HEK293 (cell line): ENCODE data around the gene KLLN.

ENCODE experiments used
- AEBP2 ChIP-seq: fragments of 450-650 bp; formaldehyde crosslinking; IDR thresholded peaks from 2 replicates; pipeline ENCODE4 v1.5.1; 2016; ENCODE audit warnings: missing biosample characterization, missing genetic modification characterization, borderline replicate concordance
- BCL6B ChIP-seq: fragments of 450-650 bp; formaldehyde crosslinking; IDR thresholded peaks from 2 replicates; pipeline ENCODE4 v1.5.1; 2017; ENCODE audit warnings: missing biosample characterization, missing genetic modification characterization
- ELK4 ChIP-seq: IDR thresholded peaks from 2 replicates; pipeline ENCODE4 v1.6.1; 2011; ENCODE audit warnings: mild to moderate bottlenecking, low read depth, low read length, borderline replicate concordance
- GLI4 ChIP-seq: fragments of 450-650 bp; formaldehyde crosslinking; IDR thresholded peaks from 2 replicates; pipeline ENCODE4 v1.5.1; 2016; ENCODE audit warnings: missing biosample characterization, missing genetic modification characterization
- GLIS1 ChIP-seq: fragments of 450-650 bp; formaldehyde crosslinking; IDR thresholded peaks from 2 replicates; pipeline ENCODE4 v1.5.1; 2016; ENCODE audit warnings: missing biosample characterization, missing genetic modification characterization
- GLIS2 ChIP-seq: fragments of 450-650 bp; formaldehyde crosslinking; IDR thresholded peaks from 2 replicates; pipeline ENCODE4 v1.5.1; 2016; ENCODE audit warnings: missing biosample characterization, missing genetic modification characterization
- KLF9 ChIP-seq: fragments of 450-650 bp; formaldehyde crosslinking; IDR thresholded peaks from 2 replicates; pipeline ENCODE4 v1.5.1; 2016; ENCODE audit warnings: missing biosample characterization, missing genetic modification characterization, low read depth
- PRDM10 ChIP-seq: fragments of 450-650 bp; formaldehyde crosslinking; IDR thresholded peaks from 2 replicates; pipeline ENCODE4 v1.5.1; 2016; ENCODE audit warnings: missing biosample characterization, missing genetic modification characterization
- SALL2 ChIP-seq: fragments of 450-650 bp; formaldehyde crosslinking; IDR thresholded peaks from 2 replicates; pipeline ENCODE4 v1.5.0; 2017; ENCODE audit warnings: missing biosample characterization, mild to moderate bottlenecking, missing genetic modification characterization, borderline replicate concordance
- SP2 ChIP-seq: fragments of 450-650 bp; formaldehyde crosslinking; IDR thresholded peaks from 2 replicates; pipeline ENCODE4 v1.5.1; 2016; ENCODE audit warnings: missing biosample characterization, missing genetic modification characterization
- SP3 ChIP-seq: fragments of 450-650 bp; formaldehyde crosslinking; IDR thresholded peaks from 2 replicates; pipeline ENCODE4 v1.5.1; 2016; ENCODE audit warnings: missing biosample characterization, missing genetic modification characterization
- TRIM28 ChIP-seq: IDR thresholded peaks from 2 replicates; pipeline ENCODE4 v1.6.1; 2011; ENCODE audit warnings: low read length, control low read depth, borderline replicate concordance
- ZBTB26 ChIP-seq: fragments of 450-650 bp; formaldehyde crosslinking; optimal IDR thresholded peaks from 2 replicates; pipeline ENCODE3; 2016; ENCODE audit warnings: missing biosample characterization, mild to moderate bottlenecking, missing genetic modification characterization
- ZEB2 ChIP-seq: fragments of 450-650 bp; formaldehyde crosslinking; IDR thresholded peaks from 2 replicates; pipeline ENCODE4 v1.5.1; 2016; ENCODE audit warnings: missing biosample characterization, missing genetic modification characterization
- ZFP69B ChIP-seq: fragments of 450-650 bp; formaldehyde crosslinking; IDR thresholded peaks from 2 replicates; pipeline ENCODE4 v1.5.1; 2016; ENCODE audit warnings: missing biosample characterization, missing genetic modification characterization
- ZNF132 ChIP-seq: fragments of 450-650 bp; formaldehyde crosslinking; IDR thresholded peaks from 2 replicates; pipeline ENCODE4 v1.5.1; 2017; ENCODE audit warnings: missing biosample characterization, missing genetic modification characterization, borderline replicate concordance
- ZNF155 ChIP-seq: fragments of 450-650 bp; formaldehyde crosslinking; IDR thresholded peaks from 2 replicates; pipeline ENCODE4 v1.5.1; 2016; ENCODE audit warnings: missing biosample characterization, missing genetic modification characterization
- ZNF184 ChIP-seq: fragments of 450-650 bp; IDR thresholded peaks from 2 replicates; pipeline ENCODE4 v1.5.1; 2018; ENCODE audit warnings: missing biosample characterization, mild to moderate bottlenecking, missing genetic modification characterization
- ZNF202 ChIP-seq: fragments of 450-650 bp; formaldehyde crosslinking; IDR thresholded peaks from 2 replicates; pipeline ENCODE4 v1.5.1; 2016; ENCODE audit warnings: missing biosample characterization, missing genetic modification characterization, borderline replicate concordance
- ZNF214 ChIP-seq: fragments of 450-650 bp; formaldehyde crosslinking; IDR thresholded peaks from 2 replicates; pipeline ENCODE4 v1.5.1; 2017; ENCODE audit warnings: missing biosample characterization, mild to moderate bottlenecking, missing genetic modification characterization, borderline replicate concordance
- ZNF221 ChIP-seq: fragments of 450-650 bp; formaldehyde crosslinking; IDR thresholded peaks from 2 replicates; pipeline ENCODE4 v1.5.1; 2017; ENCODE audit warnings: missing biosample characterization, missing genetic modification characterization, borderline replicate concordance
- ZNF223 ChIP-seq: fragments of 450-650 bp; formaldehyde crosslinking; IDR thresholded peaks from 2 replicates; pipeline ENCODE4 v1.5.1; 2016; ENCODE audit warnings: missing biosample characterization, missing genetic modification characterization
- ZNF292 ChIP-seq: fragments of 450-650 bp; formaldehyde crosslinking; IDR thresholded peaks from 2 replicates; pipeline ENCODE4 v1.5.1; 2016; ENCODE audit warnings: low read depth, missing biosample characterization, missing genetic modification characterization, borderline replicate concordance
- ZNF311 ChIP-seq: fragments of 450-650 bp; formaldehyde crosslinking; IDR thresholded peaks from 2 replicates; pipeline ENCODE4 v1.5.1; 2017; ENCODE audit warnings: missing biosample characterization, missing genetic modification characterization, borderline replicate concordance
- ZNF354C ChIP-seq: fragments of 450-650 bp; formaldehyde crosslinking; IDR thresholded peaks from 2 replicates; pipeline ENCODE4 v1.5.1; 2016; ENCODE audit warnings: missing biosample characterization, missing genetic modification characterization, low read depth, borderline replicate concordance
- ZNF362 ChIP-seq: fragments of 450-650 bp; formaldehyde crosslinking; IDR thresholded peaks from 2 replicates; pipeline ENCODE4 v1.5.1; 2016; ENCODE audit warnings: missing biosample characterization, missing genetic modification characterization
- ZNF530 ChIP-seq: fragments of 450-650 bp; formaldehyde crosslinking; IDR thresholded peaks from 2 replicates; pipeline ENCODE4 v1.5.1; 2016; ENCODE audit warnings: low read depth, missing biosample characterization, missing genetic modification characterization
- ZNF558 ChIP-seq: fragments of 450-650 bp; formaldehyde crosslinking; IDR thresholded peaks from 2 replicates; pipeline ENCODE4 v1.5.1; 2016; ENCODE audit warnings: missing biosample characterization, missing genetic modification characterization
- ZNF596 ChIP-seq: fragments of 450-650 bp; IDR thresholded peaks from 2 replicates; pipeline ENCODE4 v1.5.0; 2018; ENCODE audit warnings: missing biosample characterization, mild to moderate bottlenecking, missing genetic modification characterization, moderate library complexity
- ZNF621 ChIP-seq: fragments of 450-650 bp; formaldehyde crosslinking; IDR thresholded peaks from 2 replicates; pipeline ENCODE4 v1.5.1; 2017; ENCODE audit warnings: missing biosample characterization, missing genetic modification characterization
- ZNF785 ChIP-seq: fragments of 450-650 bp; formaldehyde crosslinking; IDR thresholded peaks from 2 replicates; pipeline ENCODE4 v1.5.1; 2016; ENCODE audit warnings: missing biosample characterization, missing genetic modification characterization
- ZNF791 ChIP-seq: fragments of 450-650 bp; formaldehyde crosslinking; IDR thresholded peaks from 2 replicates; pipeline ENCODE4 v1.5.1; 2016; ENCODE audit warnings: missing biosample characterization, missing genetic modification characterization

Gene KLLN

GRCh38 chr10:87846023-87846422, 17.3 kb downstream of the KLLN start (continued):
- no peak for TF ChIP-seq GLI4 (tag by site-specific recombination)
- peak; percentile 89; the same call in 1 of the 2 replicates for TF ChIP-seq ZNF362 (tag by site-specific recombination)
- TF ChIP-seq ZNF223 (tag by site-specific recombination) = no peak
- peak; percentile 87 for TF ChIP-seq PRDM10 (tag by site-specific recombination)
- peak; percentile 60; the same call in 1 of the 2 replicates for TF ChIP-seq TRIM28
- TF ChIP-seq ZBTB26 (tag by site-specific recombination) = no peak
- TF ChIP-seq ZNF596 = peak; percentile 44; the same call in 1 of the 2 replicates
- TF ChIP-seq ELK4 = no peak
- peak; percentile 50 for TF ChIP-seq SP2 (tag by site-specific recombination)
- TF ChIP-seq ZNF311 (tag by site-specific recombination) = no peak
- TF ChIP-seq ZNF214 = no peak
- no peak for TF ChIP-seq ZNF530 (tag by site-specific recombination)
- peak; percentile 87; the same call in 1 of the 2 replicates for TF ChIP-seq ZNF221 (tag by site-specific recombination)
- TF ChIP-seq KLF9 (tag by site-specific recombination) = no peak
- TF ChIP-seq SALL2 (tag by site-specific recombination) = no peak
- TF ChIP-seq ZEB2 (tag by site-specific recombination) = peak; percentile 100
- TF ChIP-seq ZNF132 (tag by site-specific recombination) = no peak
- TF ChIP-seq ZNF202 (tag by site-specific recombination) = no peak
- TF ChIP-seq AEBP2 (tag by site-specific recombination) = no peak
- TF ChIP-seq BCL6B (tag by site-specific recombination) = no peak
- peak; percentile 88 for TF ChIP-seq ZNF558 (tag by site-specific recombination)
- TF ChIP-seq ZFP69B (tag by site-specific recombination) = peak; percentile 76
- TF ChIP-seq ZNF791 (tag by site-specific recombination) = peak; percentile 78; the same call in 1 of the 2 replicates
- TF ChIP-seq GLIS1 (tag by site-specific recombination) = peak; percentile 89
- no peak for TF ChIP-seq ZNF354C (tag by site-specific recombination)
- TF ChIP-seq ZNF292 (tag by site-specific recombination) = 0 out of 2 replicates have a peak, but pooled peaks have one; percentile 27
- TF ChIP-seq ZNF621 = no peak
- TF ChIP-seq SP3 (tag by site-specific recombination) = peak; percentile 85
- TF ChIP-seq GLIS2 (tag by site-specific recombination) = no peak
- no peak for TF ChIP-seq ZNF785
- no peak for TF ChIP-seq ZNF155 (tag by site-specific recombination)
- TF ChIP-seq ZNF184 (tag by site-specific recombination) = peak; percentile 86
